NCI-H146 (cell line): Measurements from ENCODE around the gene PTCH1.

Source experiments
- DNase-seq: peaks from one replicate; lab custom pipeline; 2025; lab: John Stamatoyannopoulos, UW

PTCH1 gene

GRCh38 chr9:95497772-95498171 is 19.0 kb downstream of the PTCH1 start:
- no peak for DNase-seq

- no peak for DNase-seq
Measured at GRCh38 chr9:95496687-95497086, 20.1 kb downstream of the PTCH1 start.

GRCh38 chr9:95495961-95496360 is 20.8 kb downstream of the PTCH1 start:
- no peak for DNase-seq

- no peak for DNase-seq
Measured at GRCh38 chr9:95495529-95495928, 21.2 kb downstream of the PTCH1 start.

GRCh38 chr9:95494416-95495371 is 22.1 kb downstream of the PTCH1 start:
- DNase-seq: no peak

- no peak for DNase-seq
Measured at GRCh38 chr9:95494022-95494415, 22.8 kb downstream of the PTCH1 start.

- DNase-seq: no peak
Measured at GRCh38 chr9:95493402-95493801, 23.4 kb downstream of the PTCH1 start.

GRCh38 chr9:95491543-95492320 is 25.0 kb downstream of the PTCH1 start:
- no peak for DNase-seq

GRCh38 chr9:95488954-95489353 is 27.8 kb downstream of the PTCH1 start:
- DNase-seq: no peak

- no peak for DNase-seq
Measured at GRCh38 chr9:95486318-95486717, 30.5 kb downstream of the PTCH1 start.

GRCh38 chr9:95484225-95484624 is 32.5 kb downstream of the PTCH1 start:
- DNase-seq: no peak

- DNase-seq: no peak
Measured at GRCh38 chr9:95483431-95483830, 33.3 kb downstream of the PTCH1 start.

- no peak for DNase-seq
Measured at GRCh38 chr9:95482621-95483020, 34.1 kb downstream of the PTCH1 start.

GRCh38 chr9:95481000-95481399 is 35.8 kb downstream of the PTCH1 start:
- DNase-seq: no peak

- DNase-seq: no peak
Measured at GRCh38 chr9:95480346-95480745, 36.4 kb downstream of the PTCH1 start.

GRCh38 chr9:95479330-95479729 is 37.4 kb downstream of the PTCH1 start:
- no peak for DNase-seq

- DNase-seq: no peak
Measured at GRCh38 chr9:95478335-95478734, 38.4 kb downstream of the PTCH1 start.

- DNase-seq: no peak
Measured at GRCh38 chr9:95477885-95478284, 38.9 kb downstream of the PTCH1 start.

GRCh38 chr9:95477441-95477840 is 39.3 kb downstream of the PTCH1 start:
- no peak for DNase-seq

GRCh38 chr9:95468791-95469190 is 48.0 kb downstream of the PTCH1 start:
- DNase-seq: no peak

- DNase-seq: no peak
Measured at GRCh38 chr9:95465115-95465514, 51.7 kb downstream of the PTCH1 start.

GRCh38 chr9:95463148-95464060 is 53.4 kb downstream of the PTCH1 start:
- DNase-seq: no peak
